GM21447 (cell line): ENCODE data around the gene GSKIP.

Source experiments
- ATAC-seq: cut with Tn5 transposase; IDR thresholded peaks from one replicate; pipeline ENCODE4 v1.9.1; 2021; ENCODE audit not compliant: unreplicated experiment

The GSKIP gene

DNA sequence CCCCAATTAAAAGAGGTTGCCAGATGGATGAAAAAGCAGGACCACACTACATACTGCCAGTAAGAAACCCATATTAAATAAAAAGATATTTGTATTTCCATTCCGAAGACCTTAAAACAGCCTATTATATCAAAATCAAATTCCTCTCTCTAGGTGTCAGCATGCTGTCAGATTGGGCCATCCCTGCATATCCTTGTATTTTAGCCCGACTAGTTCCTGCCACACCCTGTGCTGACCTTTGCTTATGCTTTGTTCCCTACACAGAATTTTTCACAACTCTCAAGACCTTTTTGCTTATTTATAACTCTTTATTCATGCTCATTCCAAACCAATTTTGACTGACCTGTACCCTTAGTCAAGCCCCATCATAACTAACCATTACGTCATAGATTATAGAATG, 12.8 kb downstream of the GSKIP start:
- ATAC-seq, result no peak

- ATAC-seq, result peak; percentile 58
Measured at GRCh38 chr14:96380735-96381134, 17.4 kb downstream of the GSKIP start.

GRCh38 chr14:96383445-96383844, 20.1 kb downstream of the GSKIP start:
- ATAC-seq, result no peak

DNA sequence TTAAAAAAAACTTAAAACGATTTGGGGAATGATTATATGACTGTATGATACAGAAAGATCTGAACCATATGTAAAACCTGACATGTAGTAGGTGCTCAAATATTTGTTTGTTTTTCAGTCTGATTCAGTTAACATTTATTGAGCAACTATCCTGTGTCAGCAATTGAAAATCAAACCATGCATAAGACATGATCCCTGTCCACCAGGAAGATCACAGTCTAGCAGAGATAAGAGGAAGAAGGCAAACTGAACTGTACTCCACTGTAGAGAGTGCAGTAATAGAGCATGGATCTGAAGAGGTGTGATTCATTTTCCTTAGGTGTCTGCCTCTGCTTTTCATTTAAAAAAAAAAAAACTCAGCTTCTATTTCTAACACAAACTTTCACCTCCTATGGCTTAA, 20.7 kb downstream of the GSKIP start:
- no peak for ATAC-seq

DNA sequence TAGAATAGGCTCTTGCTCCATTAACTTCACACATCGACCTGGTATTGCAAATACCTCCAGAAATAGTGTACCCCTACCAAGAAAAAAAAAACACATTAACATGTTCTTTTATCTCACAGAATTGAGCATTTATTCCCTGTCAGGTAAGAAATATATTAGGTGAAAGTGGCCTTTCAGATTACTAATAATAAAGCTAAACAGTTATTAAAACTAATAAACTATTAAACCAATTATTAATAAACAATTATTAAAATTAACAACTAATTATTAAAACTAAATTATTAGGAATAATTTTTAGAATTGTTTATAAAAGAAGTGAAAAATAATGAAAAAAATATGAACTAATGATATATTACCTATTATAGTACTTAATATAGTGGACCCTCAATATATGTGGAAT, 21.4 kb downstream of the GSKIP start:
- no peak for ATAC-seq

- no peak for ATAC-seq
Measured at GRCh38 chr14:96385385-96385784, 22.1 kb downstream of the GSKIP start.

- no peak for ATAC-seq
Measured at GRCh38 chr14:96390965-96391292, 27.6 kb downstream of the GSKIP start.

DNA sequence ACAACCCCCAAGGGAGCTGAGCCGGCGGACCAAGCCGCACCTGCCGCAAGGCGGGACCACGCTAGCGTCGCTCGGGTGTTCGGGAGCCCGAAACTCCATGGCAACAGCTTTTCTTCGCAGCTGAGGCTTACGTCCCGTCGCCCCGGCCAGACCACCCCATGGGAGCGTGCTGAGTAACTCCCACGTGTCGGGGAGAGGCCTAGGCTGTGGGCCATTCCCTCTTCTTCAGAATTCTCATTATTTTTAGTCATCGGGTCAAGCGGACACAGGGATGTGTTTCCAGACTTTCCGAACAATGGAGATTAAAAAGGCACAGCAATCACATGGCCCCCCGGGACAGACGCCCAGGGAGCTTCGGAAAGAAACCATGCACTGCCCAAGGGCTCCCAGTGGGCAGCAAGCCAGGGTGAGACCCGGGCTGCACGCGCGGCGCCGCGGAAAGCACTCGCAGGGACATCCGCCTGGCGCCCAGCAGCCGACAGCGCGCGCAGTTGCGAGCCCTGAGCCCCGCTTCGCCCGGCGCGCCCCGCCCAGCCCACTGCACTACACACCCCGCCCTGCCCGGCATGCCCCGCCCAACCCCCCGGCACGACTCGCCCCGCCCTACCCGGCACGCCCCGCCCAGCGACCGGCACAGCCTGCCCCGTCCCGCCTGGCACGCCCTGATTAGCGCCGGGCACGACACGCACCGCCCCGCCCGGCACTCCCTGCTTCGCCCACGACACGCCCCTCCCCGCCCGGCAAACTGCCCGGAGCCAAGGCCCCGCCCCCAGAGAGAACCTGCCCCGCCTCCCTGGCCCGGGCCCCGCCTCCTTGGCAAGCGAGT, 28.2 kb downstream of the GSKIP start:
- ATAC-seq, result peak; percentile 85

- no peak for ATAC-seq
Measured at GRCh38 chr14:96393071-96393691, 29.9 kb downstream of the GSKIP start.

DNA sequence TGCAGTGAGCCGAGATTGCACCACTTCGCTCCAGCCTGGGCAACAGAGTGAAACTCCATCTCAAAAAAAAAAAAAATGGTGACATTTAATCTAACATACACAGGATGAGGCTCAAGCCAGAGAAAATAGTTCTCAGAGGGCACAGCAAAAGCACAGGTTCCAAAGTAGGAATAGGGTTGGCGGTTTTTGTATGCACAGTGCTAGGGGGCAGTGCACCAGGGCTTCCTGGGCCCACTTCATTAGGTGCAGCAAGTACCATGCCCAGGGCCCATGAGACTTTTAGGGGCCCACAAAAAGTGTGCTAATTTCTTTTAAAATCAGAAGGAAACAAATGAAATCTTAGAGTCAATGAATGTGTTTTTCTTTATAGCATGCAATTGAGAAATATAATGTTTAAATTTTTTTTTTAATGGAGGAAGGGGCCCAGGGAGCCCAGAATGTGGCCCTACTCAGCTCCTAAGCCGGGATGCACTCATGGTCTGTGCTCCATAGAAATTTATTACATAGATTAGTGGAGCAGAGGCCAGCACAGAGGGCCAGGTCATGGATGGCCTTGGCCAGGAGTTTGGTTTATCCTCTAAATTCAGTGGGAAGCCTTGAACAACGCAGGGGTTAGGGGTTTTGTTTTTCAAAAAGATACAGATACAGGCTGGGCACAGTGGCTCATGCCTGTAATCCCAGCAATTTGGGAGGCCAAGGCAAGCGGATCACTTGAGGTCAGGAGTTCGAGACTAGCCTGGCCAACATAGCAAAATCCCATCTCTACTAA, 30.9 kb downstream of the GSKIP start:
- no peak for ATAC-seq

- no peak for ATAC-seq
Measured at GRCh38 chr14:96398432-96398831, 35.1 kb downstream of the GSKIP start.

DNA sequence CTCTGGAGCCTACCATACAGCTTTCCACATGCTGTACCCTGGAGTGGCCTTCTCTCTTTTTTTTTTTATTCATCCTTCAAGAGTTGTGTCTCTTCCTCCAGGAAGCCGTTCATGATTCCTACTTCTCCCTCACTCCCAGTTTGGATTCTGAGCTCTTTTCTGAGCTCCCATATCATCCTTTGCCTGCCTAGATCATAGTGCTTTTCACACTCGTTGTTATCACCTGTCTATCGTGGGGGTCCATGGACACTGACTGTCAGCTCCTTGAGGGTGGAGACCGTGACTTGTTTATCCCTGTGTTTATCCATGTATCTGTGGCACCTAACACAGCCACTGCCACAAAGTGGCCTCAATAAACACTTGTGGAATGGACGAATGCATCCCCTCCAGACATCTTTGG, 35.6 kb downstream of the GSKIP start:
- no peak for ATAC-seq

DNA sequence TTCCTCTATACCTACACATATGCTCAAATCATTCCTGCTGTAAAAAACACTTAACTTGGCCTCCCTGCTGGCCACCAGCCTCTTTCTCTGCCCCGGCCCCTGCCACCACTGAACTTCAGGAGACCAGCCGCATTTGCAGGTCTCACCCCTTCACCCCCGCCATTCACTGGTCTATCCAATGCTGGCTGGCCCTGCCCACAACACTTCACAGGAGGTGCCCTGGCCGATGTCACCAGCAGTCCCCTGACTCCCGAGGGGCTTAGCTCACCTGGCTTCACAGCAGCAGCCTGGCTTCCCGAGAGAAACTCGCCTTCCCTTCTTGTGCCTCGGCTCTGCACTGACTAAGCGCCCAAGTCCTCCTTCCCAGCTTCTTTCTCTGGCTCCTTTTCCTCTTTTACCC, 36.1 kb downstream of the GSKIP start:
- no peak for ATAC-seq

- no peak for ATAC-seq
Measured at GRCh38 chr14:96400495-96400894, 37.2 kb downstream of the GSKIP start.

DNA sequence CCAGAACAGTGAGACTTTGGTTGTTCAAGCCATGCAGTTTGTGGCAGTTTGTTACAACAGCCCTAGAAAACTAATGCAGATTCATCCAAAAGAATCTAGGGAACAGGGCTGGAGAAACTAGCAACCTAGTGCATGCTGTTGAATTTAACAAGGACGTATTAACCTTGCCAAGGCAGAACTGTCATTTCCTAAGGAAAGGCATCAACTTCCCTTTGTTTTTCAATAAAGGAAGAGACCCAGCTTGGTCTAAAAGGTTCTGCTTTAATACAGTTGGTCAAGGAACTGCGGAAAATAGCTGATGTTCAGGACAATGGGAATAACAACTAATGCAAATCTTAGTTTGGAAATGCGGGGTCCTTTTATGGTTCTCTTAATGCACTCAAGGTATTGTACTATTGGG, 40.1 kb downstream of the GSKIP start:
- no peak for ATAC-seq

GRCh38 chr14:96405677-96406076, 42.4 kb downstream of the GSKIP start:
- no peak for ATAC-seq

DNA sequence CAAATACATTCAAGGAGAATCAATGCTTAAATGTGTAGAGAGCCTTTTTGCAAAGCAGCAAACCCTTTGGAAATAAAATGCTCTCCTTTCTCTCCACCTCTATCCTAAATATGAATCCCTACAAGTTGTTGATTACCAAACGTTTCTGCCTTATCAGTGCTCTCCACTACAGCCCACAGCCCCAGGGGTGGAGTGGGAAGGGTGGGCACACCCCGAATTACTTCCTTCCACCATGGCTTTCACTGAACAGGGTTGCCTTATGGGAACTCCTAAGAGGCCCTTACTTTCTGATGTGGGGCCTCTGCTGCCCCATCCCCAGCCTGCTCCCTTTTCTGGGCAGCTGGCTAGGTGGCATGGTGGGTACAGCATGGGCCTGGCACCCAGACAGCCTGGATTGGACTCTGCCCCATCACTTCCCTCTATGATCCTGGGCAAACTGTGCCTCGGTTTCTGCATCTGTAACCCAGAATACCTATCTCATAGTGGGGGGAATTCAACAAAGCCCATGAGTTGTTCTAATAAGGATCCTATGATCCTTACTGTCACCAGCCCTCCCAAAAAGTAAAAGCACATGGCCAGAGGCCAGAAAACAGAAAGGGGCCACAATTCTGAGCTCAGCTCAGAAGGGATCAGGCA, 44.7 kb downstream of the GSKIP start:
- no peak for ATAC-seq

- no peak for ATAC-seq
Measured at GRCh38 chr14:96408608-96409007, 45.3 kb downstream of the GSKIP start.

DNA sequence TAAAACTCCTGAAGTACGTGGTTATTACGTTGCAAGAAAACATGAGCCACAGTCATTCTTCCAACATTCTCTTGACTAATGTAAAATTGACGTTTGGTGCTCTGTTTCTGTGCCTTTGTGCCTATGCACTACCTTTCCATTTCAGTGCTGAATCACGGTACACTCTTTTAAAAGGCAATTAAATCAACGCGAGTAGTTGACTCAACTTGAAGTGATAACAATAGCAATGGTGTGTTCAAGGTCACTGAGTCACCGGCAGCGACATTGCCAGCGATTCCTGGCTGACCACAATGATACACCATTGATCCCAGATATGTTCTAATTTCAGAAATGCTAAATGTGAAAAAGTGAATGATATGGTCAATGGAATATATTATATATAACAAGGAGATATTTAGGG, 46.4 kb downstream of the GSKIP start:
- no peak for ATAC-seq

DNA sequence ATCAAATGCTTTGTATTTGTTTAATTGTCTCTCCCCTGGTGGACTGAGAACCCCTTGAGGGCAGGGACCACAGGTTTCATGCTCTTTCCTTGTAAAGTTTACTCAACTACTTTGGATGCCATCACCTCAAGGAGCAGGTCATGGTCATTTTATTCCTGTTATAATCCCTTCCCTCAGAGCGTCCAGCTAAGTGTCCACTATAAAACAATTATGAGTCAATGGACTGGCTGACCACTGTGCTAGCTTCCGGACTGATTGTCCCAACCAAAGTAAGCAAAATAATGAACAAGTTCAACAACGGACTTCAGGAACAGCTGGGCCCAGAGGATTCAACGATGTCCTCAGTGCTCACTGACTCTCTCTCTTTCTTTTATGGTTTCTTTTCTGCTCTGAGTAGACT, 46.8 kb downstream of the GSKIP start:
- ATAC-seq, result no peak

- no peak for ATAC-seq
Measured at GRCh38 chr14:96413526-96413925, 50.2 kb downstream of the GSKIP start.

DNA sequence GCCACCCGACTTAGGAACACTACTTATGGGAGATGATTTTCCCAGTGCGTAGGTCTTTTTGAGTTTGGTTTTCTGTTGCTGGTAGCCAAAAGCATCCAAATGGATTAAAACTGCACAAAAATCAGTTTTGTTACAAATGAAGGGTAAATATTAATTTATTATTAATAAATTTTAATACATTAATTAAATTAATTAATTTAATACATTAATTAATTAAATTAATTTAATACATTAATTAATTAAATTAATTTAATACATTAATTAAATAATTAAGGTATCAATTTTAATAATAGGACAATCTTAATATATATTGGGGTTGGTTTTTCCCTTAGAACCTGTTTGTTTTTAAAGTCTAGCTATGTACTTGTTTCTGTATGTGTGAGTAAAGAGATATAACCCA, 52.2 kb downstream of the GSKIP start:
- no peak for ATAC-seq
